Measurements from ENCODE around the gene GPD2.
A peak's percentile ranks its signal among the peaks of the same experiment; 100 is the strongest.

Gene GPD2

DNA sequence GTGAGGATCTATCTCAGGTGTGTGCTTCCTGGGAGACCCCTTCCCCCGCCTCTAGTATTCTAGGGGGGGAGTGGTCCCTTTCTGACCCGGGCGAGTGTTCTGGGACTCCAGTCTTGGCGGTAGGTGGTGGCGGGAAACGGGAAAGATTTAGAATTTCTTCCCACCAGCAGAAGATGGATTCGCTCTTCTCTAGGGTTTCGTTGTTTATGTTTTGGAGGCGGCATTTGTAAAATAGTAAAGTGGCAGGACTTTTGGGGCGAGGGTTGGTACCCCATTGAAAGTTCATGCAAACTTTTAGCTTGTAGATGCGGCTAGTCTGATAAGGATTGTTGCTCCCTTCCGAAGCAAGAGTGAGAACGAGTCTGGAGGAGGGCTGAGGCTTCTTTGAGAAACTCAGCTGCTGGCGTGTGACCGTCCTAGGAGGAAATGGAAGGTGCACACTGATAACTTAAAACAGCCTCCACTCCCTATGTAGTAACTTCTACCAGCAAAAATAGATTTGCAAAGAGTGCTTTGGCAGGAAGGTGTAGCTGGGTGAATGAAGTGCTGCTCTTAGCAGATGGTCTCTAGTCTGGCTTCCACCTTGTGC, 412 bp downstream of the GPD2 start:
- DNase-seq: no peak

DNA sequence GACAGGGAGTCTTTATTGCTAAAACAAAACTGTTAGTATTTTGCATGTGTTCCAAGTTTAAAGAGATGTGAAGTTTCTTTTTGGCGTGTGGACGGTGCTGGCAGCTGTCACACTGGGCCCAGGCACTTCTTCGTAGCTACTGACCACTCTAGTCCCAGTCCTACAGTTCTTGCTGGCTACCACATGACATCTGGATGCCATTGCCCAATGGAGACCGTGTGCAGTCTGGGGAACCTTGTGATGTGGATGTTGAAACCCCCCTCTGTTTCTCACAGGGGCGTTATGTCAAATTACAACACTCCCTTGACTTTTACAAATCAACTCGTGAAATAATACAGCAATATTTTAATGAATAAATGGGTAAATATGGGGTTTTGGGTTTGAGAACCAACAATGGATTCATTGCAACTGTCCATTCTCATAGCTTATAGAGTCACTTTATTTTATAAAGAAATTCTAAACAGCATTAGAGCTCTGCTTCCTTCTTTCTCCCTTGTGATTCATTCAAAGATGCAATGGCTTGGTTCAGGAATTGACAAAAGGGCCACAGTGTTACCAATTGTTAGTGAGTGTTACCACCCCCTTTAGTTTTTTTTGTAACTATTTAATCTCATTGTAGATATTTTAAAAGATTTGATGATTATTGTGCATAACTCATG, 1.2 kb downstream of the GPD2 start:
- DNase-seq: no peak

DNA sequence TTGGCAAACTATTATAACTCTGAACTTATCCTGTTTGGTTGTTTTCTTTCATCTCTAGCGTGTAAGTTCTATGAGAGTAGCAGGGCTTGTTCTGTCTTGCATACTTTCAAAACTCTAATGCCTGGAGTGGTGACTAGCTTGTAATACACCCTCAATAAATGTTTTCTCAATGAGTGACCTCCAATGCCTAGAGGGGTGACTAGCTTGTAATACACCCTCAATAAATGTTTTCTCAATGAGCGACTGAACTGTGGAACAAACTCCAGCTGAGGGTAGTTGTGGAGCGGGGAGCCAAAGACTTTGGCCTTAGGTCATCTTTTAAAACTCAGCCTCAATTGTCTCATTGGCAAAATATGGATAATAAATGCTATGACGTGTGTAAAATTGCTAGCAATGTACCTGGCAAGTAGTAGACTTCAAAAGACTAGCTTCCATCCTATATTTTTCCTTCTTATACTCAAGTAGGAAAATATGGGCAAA, 1.8 kb downstream of the GPD2 start:
- DNase-seq: no peak

DNA sequence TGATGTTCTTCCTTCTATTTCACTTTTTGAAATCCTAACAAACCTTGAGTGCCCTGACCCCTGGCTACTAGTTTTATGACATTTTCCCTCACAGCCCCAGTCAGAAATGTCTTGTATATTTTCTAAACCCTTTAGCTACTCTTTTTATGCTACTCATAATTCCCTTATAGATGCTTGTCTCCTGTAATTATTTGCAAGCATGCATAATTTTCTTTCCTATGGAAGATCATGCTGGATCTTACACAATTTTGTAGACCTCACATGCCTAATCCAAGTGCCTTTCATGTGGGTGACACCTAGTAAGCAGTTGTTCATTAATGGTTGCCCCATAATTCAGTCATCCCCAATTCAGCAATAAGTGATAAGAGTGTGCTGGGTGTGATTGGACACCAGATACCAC, 6.9 kb downstream of the GPD2 start:
- no peak for DNase-seq

DNA sequence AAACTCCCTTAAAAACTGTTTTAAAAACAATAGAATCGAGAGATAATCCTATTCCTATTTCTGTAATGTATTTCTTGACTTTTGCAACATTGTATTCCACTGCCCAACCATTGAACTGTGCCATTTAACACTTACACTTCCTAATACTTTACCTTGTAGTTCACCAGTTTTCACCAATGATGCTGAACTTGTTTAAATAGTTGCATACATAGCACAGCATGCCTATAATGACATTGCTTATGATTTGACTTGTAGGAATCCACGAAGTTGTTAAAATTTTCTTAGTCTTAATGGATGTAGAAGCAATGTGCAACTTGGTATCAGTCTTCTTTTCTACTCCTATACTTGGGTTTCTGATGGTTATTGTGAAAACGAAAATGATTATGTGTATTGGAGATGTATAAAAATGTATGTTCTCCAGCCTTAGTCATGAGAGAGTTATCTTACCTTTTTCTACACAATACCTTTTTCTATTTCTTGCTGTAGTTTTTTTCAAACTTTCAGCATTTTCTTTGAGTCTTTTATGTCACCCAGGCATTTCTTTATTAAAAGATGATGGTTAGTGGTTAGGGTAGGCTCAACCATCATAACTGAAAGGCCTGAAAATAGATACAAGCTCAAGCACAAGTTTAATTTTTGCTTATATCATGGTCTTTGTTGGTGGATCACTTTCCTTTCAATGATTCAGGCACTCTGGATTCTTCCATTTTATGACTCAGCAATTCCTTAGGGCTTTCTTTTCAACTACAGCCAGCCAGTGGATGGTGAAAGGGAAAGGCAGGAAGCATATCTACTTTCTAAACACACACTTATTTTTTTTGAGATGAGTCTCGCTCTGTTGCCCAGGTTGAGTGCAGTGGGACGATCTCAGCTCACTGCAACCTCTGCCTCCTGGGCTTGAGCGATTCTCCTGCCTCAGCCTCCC, 9.4 kb downstream of the GPD2 start:
- DNase-seq: no peak

DNA sequence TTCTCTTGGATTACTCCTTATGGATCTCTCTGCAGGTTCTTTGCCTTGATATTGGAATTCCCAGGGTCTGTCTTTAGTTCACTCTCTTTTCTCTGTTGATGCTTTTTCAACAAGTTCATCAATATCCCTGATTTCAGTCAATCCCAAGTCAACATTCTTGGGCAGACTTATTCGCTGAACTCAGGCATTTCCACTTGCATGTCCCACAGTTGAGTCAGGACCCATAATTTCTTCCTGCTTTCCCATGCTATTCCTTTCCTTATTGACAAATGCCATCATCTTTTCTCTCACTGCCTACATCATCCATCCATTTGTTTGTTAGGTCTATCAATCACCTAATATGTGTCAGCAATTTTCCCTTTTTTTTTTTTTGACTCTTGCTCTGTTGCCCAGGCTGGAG, 11.6 kb downstream of the GPD2 start:
- DNase-seq: no peak

DNA sequence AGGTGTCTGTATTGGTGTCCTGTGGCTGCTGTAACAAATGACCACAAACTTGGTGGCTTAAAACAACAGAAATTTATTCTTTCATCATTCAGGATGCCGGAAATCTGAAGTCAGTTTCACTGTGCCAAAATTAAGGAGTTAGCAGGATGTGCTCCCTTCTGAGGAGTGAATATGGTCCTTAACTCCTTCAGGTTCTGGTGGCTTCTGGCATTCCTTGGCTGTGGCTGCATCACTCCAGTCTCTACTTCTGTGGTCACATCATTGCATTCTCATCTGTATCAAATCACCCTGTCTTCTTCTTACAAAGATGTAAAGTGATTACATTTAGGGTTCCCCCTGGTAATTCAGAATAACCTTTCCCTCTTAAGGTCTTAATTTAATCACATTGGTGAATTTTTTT, 12.6 kb downstream of the GPD2 start:
- no peak for DNase-seq

DNA sequence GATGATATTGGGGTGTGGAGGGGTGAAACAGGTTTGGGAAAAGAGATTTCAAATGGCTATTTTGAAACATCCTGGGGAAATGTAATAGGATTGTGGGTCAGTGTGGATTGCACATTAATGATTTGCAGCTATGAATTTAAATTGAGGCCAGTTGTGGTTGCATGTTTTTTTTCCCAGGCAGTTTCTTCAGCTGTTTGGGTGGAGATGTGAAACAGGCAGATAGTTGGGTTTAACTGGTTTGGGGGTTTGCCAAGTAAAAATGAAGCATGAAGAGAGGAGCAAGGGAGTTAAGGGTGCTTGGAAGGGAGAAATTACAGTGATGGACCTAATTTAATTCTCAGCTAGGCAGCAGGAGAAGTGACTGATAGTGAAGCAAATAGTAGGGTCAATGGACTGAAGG, 16.8 kb downstream of the GPD2 start:
- DNase-seq: no peak

DNA sequence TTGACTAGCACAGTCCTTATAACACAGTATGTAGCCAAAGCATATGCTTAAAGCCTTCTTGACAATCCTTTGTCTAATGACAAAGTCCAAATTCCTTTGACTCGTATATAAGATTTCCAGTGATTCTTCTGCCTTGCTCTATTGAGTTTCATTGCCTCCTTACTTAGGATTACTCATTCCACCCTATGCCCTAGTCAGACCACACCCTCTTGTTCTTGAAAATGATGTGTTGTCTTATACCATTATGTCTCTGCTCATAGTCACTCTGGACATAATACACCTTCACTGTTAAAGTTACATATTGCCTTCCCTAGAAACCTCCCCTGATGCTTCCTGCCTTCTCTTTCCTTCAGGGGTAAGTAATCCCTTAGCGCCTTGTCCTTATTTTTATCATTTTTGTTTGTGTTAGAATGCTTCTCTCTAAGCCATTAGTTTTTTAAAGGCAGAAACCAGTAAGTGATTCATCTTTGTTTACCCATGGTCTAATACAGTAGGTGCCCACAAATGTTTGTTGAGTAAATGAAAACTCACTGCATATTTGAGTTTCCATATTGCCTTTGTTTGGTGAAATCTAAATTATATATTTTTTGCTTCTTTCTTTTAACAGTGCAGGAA, 19.3 kb downstream of the GPD2 start:
- DNase-seq: no peak

DNA sequence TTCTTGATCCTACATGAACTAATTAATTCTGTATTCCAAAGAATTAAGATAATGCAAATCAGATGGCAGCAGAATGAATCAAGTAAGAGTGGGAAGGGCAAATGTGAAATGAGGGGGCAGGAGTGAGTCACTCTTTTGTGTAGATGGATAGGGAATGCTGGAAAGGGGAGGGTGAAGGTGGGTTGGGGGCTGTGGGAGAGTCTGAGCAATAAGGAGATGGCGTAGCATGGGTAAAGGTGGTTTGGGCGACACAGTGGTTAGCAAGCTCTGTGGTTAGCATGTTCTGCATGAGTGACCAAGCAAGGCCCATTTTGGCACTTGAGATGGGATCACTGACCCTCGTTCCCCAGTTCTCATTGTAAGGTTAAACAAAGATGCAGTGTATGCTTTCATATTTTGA, 20.4 kb downstream of the GPD2 start:
- DNase-seq: no peak

DNA sequence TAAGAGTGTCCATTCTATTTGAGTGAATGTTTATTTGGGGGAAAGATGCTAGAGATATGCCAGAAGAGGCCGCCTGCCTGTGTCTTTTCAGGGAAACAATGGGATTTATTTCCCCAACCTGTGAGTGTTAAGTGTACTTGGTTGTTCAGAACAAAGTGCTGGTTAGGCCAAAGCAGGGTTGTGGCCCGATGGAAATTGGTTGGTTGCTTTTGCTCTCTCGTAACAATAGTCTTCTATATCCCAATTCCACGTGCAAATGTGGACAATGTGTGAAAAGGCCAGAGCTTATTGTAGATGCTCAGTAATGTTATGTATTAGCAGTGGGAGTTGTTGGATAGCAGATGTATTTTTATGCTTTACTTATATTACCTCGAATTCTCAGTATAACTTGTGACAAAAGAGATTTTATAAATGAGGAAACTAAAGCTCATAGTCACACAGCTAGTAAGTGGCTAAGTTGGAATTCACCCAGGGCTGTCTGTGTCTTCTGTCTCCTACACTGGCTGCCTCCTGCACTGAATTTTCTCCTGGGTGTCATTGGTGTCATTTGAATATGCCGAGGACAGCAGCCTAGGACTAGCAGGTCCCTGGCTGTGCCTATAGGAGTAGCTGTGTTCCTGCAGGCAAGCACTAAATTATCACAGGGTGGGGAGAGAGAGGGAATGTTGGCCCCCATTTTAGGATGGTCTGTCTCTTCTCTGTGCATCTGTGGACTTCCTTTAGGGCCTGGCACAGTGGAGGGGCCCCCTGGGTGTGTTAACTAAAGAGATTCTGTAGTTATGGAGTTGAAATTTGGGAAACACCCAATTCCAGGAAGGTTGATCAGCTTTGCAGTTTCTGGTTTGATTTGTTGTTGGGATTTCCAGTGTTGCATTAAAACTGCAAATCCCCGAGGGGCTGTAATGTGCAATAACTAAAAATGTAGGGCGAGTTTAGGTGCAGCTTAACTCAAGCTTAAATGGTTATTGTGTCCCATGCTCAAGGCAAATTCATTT, 21.6 kb downstream of the GPD2 start:
- DNase-seq: no peak

DNA sequence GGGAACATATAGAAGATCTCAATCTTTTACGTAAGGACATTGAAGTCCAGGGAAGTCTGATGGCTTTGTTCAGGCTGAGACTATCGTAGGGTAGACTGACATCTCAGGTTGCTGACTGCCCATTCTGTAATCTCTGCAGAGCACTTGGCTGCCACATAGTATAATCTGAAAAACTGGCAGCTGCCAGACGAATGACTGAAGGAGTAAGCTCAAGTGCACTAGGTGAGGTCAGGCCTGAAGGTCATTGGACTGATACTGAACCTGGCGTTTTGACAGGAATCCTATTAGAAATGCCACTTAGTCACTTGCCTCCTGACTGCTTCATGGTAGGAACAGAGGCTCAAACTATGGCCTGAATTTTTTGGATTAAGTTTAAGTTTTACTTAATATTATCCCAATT, 23.5 kb downstream of the GPD2 start:
- DNase-seq: peak; percentile 70

DNA sequence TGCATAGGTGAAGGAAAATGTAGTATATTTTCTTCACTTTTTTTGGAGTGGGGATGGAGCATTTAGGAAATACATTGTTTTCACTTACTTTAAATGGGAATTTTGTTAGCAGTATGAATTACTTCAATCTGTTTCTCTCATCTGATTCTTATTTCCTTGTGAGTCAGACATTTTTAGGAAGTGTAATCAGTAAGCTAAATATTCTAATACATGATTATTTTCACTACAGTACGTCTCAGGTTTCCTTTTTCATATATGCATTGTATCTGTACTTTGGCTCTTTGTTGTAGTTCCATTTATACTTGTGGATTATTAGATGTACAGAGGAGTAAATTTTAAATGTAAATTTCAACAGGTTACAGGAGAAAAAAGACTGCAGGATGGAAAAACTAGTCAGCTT, 27.9 kb downstream of the GPD2 start:
- DNase-seq: no peak

DNA sequence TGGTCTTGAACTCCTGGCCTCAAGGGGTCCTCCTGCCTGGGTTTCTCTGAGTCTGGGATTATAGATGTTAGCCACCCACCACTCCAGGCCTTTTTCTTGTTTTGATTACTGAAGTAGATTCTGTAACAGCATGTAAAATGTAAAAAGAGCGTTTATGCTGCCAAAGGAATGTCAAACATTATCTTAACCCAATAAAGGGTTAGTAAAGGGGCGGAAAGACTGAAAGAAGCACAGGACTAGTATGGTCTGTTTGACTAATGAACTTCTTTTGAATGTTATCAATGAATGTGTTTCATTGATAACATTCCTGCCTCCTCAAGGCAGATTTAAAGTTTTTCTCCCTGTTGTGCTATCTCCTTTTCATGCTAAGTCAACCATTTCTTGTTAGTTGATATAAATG, 29.4 kb downstream of the GPD2 start:
- no peak for DNase-seq

DNA sequence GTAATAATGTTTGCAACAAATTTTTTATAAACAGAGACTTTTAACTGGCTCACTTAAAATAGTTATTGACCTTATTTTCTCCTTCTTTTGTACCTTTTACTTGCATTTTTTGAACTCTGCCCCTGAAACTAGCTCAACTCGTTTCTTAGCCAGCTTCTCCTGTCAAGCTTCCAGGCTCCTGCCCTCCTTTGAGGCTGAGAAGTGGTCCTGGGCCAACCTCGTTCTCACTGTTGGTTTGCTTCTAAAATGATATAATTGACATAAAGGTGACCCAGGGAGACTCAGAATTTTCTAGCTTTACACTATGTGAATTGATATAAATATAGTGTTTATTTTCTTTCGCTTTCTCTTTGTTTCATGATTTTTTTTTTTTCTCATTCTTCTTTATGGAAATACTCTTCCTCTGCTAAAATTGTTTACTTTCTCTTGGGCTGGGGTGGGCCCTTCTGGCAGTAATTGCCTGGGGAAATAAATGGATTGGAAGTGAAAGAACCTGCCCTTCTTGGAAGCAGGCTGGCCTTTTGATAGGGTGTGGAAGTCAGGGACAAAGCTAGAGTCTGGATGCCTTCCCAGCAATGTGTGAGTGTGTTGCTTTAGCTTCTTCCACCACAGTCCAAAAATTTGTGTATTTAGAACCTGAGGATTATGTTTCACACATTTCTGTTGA, 30.7 kb downstream of the GPD2 start:
- peak; percentile 49 for DNase-seq

DNA sequence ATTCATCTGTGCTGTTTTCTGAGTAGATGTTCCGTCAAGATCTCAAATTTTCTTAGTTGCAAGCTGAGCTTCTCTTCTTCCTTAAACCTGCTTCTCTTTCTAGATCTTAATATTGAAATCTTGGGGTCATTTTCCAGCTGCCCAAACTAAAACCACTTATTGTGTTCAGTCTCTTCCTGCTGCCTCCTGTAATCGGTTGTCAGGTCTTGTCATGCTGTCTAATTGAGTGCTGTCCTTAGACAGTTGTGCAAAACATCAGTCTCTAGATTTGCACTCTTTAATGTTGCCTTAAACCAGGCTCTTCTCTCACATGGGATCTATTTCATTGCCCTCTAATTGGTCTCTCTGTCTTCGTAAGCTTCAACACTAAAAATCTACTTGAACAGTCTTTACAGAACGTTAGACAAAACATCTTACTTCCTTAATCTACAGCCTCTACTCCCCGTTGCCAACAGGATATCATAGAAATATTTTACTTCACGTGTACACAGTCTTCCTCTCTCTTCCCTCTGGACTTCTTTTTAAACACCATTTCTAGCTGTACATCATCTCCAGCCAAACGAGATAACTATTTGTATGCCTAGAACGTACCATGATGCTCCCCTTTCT, 34.9 kb downstream of the GPD2 start:
- no peak for DNase-seq

DNA sequence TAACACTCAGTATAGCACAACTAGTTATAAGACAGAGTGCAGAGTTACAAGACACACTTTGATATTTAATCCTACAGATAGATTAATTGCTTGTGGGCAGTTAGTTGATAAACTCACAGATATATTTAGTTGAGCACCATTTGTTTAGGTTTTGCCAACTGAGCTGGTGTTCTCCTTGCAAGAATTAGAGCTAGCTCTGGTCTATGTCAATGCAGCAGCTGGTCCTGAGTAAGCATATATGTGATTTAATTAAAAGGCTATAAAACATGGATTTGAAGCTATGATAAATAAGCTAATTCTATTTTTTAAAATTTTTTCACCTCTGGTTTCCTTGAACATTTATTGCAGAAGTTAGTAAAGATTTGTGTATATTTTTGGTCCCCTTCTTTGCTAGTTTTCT, 35.6 kb downstream of the GPD2 start:
- DNase-seq: no peak

DNA sequence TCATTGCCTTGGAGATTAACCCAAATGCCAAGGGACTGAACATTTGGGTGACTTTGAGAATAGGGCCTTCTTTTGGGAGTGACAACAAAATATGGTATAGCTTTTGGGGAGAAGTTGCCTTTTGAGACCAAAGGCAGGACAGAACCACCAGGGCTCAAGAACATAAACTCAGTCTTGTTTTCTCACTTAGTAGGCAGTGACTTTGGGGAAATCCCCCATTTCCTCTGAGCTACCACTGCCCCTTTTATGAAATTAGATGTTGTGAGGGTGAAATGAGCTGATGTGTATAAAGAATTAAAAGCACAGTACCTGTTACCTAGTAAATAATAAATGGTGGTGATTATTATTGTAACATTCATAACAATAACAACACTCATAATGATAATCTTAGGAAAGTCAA, 36.5 kb downstream of the GPD2 start:
- no peak for DNase-seq

DNA sequence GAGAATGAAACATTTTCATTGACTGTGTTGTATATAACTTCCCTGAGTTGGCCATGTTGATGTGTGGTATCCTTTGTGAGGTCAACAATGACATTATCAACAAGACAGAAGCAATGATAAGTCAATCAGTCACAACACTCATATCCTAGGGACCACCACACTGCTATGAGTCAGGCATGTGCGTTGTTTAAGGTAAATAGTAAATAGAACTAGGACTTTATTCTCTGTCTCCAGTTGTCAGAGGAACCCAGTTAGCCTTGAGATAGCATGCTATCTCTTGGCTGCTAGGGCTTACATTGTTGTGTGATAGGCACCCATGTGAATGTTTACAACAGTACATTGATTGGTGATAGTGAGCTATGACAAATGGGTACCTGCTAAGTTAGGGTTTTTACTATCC, 37.3 kb downstream of the GPD2 start:
- DNase-seq: no peak

DNA sequence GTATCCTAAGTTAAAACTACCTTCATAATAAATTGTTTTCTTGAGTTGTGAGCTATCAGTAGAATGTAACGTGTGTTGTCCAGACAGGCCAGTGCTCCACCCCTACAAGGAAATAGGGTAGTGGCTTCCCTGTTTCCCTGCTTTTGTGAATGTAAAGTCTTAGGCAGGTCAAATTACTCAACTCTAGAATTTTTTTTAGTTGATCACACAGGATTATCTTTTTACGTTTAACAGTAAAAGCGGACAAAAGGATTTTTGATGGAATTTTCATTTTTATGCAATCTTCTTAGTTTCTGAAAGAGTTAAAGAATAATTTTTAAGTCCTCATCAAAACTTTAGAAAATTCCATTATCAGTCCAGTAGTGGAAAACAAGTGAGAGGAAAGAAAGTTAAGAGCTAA, 38.2 kb downstream of the GPD2 start:
- DNase-seq: no peak

All from NCI-H2029 treated with DMSO at 0.1 percent for 48 hours (cell line).